EL (cell line): Measurements from ENCODE around the gene HSPA14.
"Not testable (repeated sequence)": the region's sequence is repeated elsewhere in the genome, so short reads cannot be mapped to it uniquely, and the experiment has no call there.

Experiments
- DNase-seq: peaks from one replicate; pipeline ENCODE4 v3.0.0-alpha.2; 2016

The HSPA14 gene

GRCh38 chr10:14891151-14891550 is 53.0 kb downstream of the HSPA14 start:
- no peak for DNase-seq

DNA sequence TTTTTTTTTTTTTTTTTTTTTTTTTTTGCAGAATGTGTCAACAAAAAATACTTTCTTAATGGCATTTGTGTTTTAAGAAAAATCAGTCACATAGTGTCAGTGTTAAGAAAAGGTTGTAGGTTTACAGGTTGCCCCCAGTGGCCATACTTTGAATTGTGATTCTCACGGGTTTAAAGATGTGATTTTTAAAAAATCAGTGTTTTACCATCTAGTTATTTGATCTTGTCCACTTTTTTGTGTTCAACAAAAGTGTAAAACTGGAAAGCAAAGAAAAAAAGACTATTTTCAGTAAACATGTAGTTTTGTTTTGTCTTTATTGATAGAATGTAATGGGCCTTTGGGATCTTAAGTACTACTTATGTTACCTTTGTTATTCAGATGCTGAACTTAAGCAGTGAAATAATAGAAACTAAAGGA is 66.2 kb downstream of the HSPA14 start:
- peak; percentile 20 for DNase-seq

DNA sequence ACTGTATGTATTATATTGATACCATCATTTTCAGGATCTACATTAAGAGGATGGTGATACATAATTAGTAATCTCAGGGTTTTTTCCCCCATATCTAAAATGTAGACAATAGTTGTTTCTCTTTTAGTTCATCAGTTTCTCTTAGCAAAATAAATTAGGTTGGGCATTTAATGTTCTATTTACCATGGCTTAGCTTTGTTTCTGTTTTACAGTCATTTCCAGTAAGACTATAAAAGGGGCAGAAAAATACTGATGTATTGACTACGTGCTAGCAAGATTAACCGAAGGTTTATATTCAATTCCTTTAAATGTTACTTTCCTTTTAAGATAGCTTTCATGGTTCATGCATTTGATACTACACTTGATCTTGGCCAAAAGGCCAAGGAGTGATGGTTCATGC is 66.8 kb downstream of the HSPA14 start:
- DNase-seq, result no peak

- no peak for DNase-seq
Observed at GRCh38 chr10:14905890-14906289, 67.8 kb downstream of the HSPA14 start.

DNA sequence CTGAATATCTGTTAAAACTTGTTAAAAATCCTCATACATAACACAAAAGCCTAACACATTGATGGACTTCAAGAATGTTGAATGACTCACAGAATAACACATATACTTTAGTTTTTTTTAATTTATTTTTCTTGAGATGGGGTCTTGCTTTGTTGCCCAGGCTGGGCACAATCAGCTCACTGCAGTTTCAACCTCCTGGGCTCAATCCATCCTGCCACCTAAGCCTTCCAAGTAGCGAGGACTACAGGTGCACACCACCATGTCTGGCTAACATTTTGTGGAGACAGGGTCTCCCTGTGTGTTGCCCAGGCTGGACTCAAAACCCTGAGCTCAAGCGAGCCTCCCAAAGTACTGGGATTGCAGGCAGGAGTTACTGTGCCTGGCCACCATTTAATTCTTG is 68.7 kb downstream of the HSPA14 start:
- no peak for DNase-seq

- DNase-seq, result not testable (repeated sequence)
Observed at GRCh38 chr10:14907591-14907990, 69.5 kb downstream of the HSPA14 start.

GRCh38 chr10:14909101-14909500 is 71.0 kb downstream of the HSPA14 start:
- DNase-seq, result no peak

DNA sequence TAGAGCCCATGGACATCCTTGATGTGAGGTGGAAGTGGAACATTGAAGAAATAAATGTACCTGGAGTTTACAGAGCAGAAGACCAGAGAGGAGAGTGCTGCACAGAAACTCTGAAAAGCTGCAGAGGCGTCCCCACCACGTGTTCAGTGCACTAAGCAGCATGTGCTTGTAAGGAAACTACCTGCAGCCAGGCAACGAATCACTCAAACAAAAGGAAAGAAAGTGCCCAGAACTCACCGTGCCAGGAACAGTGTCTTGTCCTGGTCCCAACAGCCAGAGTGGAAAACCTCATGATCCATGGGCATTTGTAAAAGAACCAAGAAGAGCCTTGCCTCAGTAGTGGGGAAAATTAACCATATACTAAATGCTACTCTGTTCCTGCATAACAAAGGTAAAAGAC is 72.8 kb downstream of the HSPA14 start:
- no peak for DNase-seq

DNA sequence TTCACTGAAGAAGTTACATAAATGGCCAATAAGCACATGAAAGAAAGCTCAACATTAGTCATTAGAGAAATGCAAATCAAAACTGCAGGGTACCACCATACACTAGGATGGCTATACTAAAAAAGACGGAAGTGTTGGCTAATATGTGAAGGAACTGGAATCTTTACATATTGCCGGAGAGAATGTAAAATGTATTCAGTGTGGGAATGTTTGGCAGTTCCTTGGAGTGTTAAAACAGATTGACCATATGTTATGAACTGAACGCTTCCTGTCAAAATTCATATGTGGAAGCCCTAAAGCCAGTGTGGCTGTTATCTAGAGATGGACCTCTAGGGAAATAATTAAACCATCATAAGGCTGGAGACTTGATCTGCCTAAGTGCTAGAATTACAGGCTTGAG is 73.7 kb downstream of the HSPA14 start:
- DNase-seq, result no peak

GRCh38 chr10:14916600-14916999 is 78.5 kb downstream of the HSPA14 start:
- DNase-seq, result no peak

GRCh38 chr10:14917827-14918226 is 79.7 kb downstream of the HSPA14 start:
- DNase-seq, result no peak

DNA sequence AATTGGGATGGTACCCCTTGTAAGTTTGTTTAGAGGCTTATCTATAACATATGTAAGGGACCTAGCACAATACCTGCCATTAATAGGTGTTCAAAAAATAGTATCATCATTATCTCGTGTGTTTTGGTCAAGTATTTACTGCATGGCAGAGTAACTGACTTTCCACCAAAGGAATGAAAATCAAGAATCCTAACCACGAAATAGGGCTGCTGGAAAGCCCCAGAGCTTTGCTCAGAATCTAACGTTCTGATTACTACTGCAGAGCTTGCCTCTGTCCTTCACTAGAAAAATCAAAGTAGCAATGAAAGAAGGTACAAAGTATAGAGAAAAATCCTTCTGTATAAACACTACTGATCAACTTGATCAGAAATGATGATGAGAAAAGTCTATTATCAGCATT is 80.9 kb downstream of the HSPA14 start:
- no peak for DNase-seq
